Neural cell (in vitro differentiated cells): ENCODE data around the gene HS3ST3A1.

Experiments
- CTCF ChIP-seq: fragments of 450-650 bp; IDR thresholded peaks from 2 replicates; pipeline ENCODE4 v1.5.1; 2014; ENCODE audit warnings: antibody characterized with exemption, mild to moderate bottlenecking, moderate library complexity; ENCODE audit not compliant: poor library complexity, severe bottlenecking
- EP300 ChIP-seq: fragments of 450-650 bp; conservative IDR thresholded peaks from 2 replicates; pipeline ENCODE4 v1.6.1; 2014; ENCODE audit warnings: antibody characterized with exemption, mild to moderate bottlenecking, moderate library complexity; ENCODE audit not compliant: poor library complexity, severe bottlenecking
- EZH2 ChIP-seq: fragments of 200-600, 300-800 bp; shearing (Covaris generic), sonication (generic); IDR thresholded peaks from 2 replicates; pipeline ENCODE4 v1.6.1; 2014; ENCODE audit warnings: antibody characterized with exemption, low read length, borderline replicate concordance, mild to moderate bottlenecking; ENCODE audit not compliant: insufficient read depth, poor library complexity, severe bottlenecking
- POLR2AphosphoS5 ChIP-seq: IDR thresholded peaks from 2 replicates; pipeline ENCODE4 v1.6.1; 2012
- RAD21 ChIP-seq: fragments of 450-650 bp; conservative IDR thresholded peaks from 2 replicates; pipeline ENCODE4 v1.6.1; 2014; ENCODE audit warnings: antibody characterized with exemption, mild to moderate bottlenecking, moderate library complexity

GRCh38 chr17:13646411-13646810, 44.7 kb upstream of the HS3ST3A1 start:
- no peak for TF ChIP-seq EZH2
- no peak for TF ChIP-seq CTCF
- TF ChIP-seq POLR2AphosphoS5 = no peak
- TF ChIP-seq EP300 = no peak
- TF ChIP-seq RAD21 = no peak
